Aortic smooth muscle cell (primary cell): Measurements from ENCODE around the gene NUDT3. TPM values are rescaled to one million over a fixed set of nuclear protein-coding genes. Genes with fewer than 3 reads are reported as not detected.

Source experiments
- total RNA-seq: library from RNA; depleted of rRNA; stranded (reverse); fragments of >200 nt; gene quantifications from 2 replicates; pipeline ENCODE4 v1.2.3, GENCODE V29; 2014

Gene NUDT3
- 17.4 and 20.8 TPM in 2 replicates for total RNA-seq

DNA sequence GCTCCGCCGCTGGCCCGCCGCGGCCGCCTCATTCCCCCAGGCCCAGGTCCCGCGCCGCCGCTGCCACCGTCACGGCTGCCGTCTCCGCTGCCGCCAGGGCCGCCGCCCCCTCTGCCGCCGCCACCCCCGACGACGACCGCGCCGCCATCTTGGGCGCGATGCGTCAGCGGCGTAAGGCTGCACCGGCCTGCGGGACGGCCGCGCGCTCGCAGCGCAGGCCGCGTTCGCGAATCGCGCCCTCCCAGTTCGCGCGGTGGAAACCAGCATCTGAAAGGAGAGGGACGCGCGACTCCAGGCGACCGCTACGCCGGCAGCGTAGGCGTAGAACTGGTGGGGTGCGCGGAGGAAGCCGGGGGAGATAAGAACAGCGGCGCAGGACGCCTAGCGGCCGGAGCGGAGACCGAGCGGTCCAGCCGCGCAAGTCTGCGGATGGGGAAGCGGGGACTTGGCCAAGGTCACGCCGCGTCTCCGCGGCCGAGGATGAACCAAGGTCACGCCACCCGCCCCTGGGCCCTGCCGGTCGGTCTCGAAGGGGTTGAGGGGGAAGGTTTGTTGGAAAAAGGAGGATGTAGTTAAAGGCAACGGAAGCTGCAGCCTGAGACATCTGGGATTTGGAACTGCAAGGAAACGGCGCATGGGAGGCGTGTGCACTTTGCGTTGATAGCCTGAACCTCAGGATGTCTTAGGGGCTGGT lies at the start of gene NUDT3:
Gene NUDT3, minus strand, starts transcription at position 173 of the 694 bp plus-strand sequence. CDS start 307 bp downstream, outside the sequence.

GRCh38 chr6:34425498-34426410 lies 33.3 kb upstream of the NUDT3 start, which contains the start of gene RPS10:
RPS10 (minus strand) TSS chr6:34426069; CDS start chr6:34425221, 848 bp downstream.

GRCh38 chr6:34248727-34249468 lies 143.6 kb downstream of the NUDT3 start, which contains the start of gene SMIM29:
SMIM29 (minus strand) TSS chr6:34249006; CDS start chr6:34247791, 1,215 bp downstream.

DNA sequence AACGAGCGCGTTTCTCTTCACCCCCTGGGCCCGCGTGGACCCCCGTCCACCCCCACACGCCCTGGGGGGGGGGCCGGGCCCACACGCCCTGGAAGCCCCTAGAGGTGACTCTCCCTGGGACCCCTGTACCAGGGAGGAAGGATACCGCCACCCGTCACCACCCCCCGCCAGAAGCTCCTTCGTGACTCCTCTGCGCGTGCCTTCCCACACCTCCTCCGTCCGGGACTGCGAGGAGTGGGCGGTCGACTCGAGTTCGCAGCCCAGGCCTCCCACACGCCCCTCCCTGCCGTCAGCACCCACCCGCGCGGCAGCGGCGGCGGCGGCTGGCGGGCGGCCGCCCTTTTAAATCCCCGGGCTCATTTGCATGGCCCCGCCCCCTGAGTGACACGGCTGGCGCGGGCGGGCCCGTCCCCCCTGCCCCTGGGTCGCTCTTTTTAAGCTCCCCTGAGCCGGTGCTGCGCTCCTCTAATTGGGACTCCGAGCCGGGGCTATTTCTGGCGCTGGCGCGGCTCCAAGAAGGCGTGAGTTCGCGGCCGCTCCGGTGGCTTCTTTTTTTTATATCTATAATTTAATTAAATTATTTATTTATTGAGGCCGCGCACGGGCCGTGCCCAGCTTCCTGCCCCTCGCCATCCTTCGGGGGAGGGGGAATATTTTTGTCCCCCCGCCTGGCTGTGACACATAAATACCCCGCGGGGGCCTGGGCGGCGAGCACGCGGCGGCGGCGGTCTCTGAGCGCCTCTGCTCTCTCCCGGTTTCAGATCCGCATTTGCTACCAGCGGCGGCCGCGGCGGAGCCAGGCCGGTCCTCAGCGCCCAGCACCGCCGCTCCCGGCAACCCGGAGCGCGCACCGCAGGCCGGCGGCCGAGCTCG lies 155.8 kb downstream of the NUDT3 start, which contains the start of gene HMGA1:
Gene HMGA1, plus strand, starts transcription at position 431 of the 873 bp plus-strand sequence. CDS start 3,908 bp downstream, outside the sequence.

Other genes starting within 250 kb of the NUDT3 start
- gene GRM4, start 246.6 kb downstream of the NUDT3 start, total RNA-seq = under 0.01 TPM in 1 of 2 replicates, not detected in the other
- gene HMGA1, start 155.8 kb downstream of the NUDT3 start, total RNA-seq = 114 and 140 TPM in 2 replicates
- 36.7 and 53.4 TPM in 2 replicates for gene SMIM29, start 143.7 kb downstream of the NUDT3 start, total RNA-seq
- gene RPS10, start 33.4 kb upstream of the NUDT3 start, total RNA-seq = 1,439 and 1,650 TPM in 2 replicates
- gene PACSIN1, start 73.4 kb upstream of the NUDT3 start, total RNA-seq = not detected in 2 replicates
- gene SPDEF, start 163.7 kb upstream of the NUDT3 start, total RNA-seq = under 0.01 TPM in 1 of 2 replicates, not detected in the other